PC-9 (cell line): ENCODE measurements around the gene MMP24. TPM values are rescaled to one million over a fixed set of nuclear protein-coding genes. Genes with fewer than 3 reads are reported as not detected.

Experiments
- BruUV-seq: library from RNA; stranded (reverse); fragments of 400-500 nt; replicated peaks from 2 replicates; lab custom pipeline; 2021; lab: Mats Ljungman, UMichigan
- CTCF ChIA-PET: fragments of 300-600 bp; sonication (Branson Sonifier 250); formaldehyde crosslinking; loops from one replicate; lab custom pipeline; 2022; ENCODE audit warnings: antibody characterized with exemption; lab: Charles Lee
- POLR2A ChIA-PET: fragments of 300-600 bp; sonication (Branson Sonifier 250); formaldehyde crosslinking; loops from one replicate; lab custom pipeline; 2022; ENCODE audit warnings: antibody characterized with exemption; ENCODE audit not compliant: unreplicated experiment; lab: Charles Lee
- DNase-seq, 2 experiments: peaks; one replicate each; pipeline versions ENCODE4 v3.0.0 to v3.0.0-alpha.2; 2015 to 2022; ENCODE audit warnings: mixed read lengths in 1 of 2
- H2AFZ ChIP-seq: fragments of 200-600 bp; sonication (generic); 2 replicates; pipeline ENCODE4 v1.8.1; 2017; ENCODE audit warnings: antibody characterized with exemption
- H3F3A ChIP-seq: fragments of 200-600 bp; sonication (generic); 2 replicates; pipeline ENCODE4 v1.8.1; 2017; ENCODE audit warnings: antibody characterized with exemption, mild to moderate bottlenecking, low read depth; ENCODE audit not compliant: insufficient read depth
- H3K27ac ChIP-seq: fragments of 200-600 bp; sonication (generic); 2 replicates; pipeline ENCODE4 v1.6.1; 2016; ENCODE audit warnings: mixed run types
- H3K27me3 ChIP-seq: fragments of 200-600 bp; sonication (generic); 2 replicates; pipeline ENCODE4 v1.6.1; 2016; ENCODE audit warnings: low read depth, mixed run types; ENCODE audit not compliant: insufficient read depth
- H3K36me3 ChIP-seq: fragments of 200-600 bp; sonication (generic); 2 replicates; pipeline ENCODE4 v1.6.1; 2016; ENCODE audit warnings: low read depth, mixed run types
- H3K4me1 ChIP-seq: fragments of 200-600 bp; sonication (generic); replicated peaks from 2 replicates; pipeline ENCODE4 v1.6.1; 2016; ENCODE audit warnings: mixed run types; ENCODE audit not compliant: insufficient read depth
- H3K4me2 ChIP-seq: fragments of 200-600 bp; sonication (generic); 2 replicates; pipeline ENCODE4 v1.6.1; 2017; ENCODE audit warnings: mixed run types
- H3K4me3 ChIP-seq: fragments of 200-600 bp; sonication (generic); 2 replicates; pipeline ENCODE4 v1.6.1; 2016; ENCODE audit warnings: mixed run types
- H3K79me2 ChIP-seq: fragments of 200-600 bp; sonication (generic); 2 replicates; pipeline ENCODE4 v1.6.1; 2017; ENCODE audit warnings: low read depth, mixed run types
- H3K9me2 ChIP-seq: fragments of 200-600 bp; sonication (generic); 2 replicates; pipeline ENCODE4 v1.8.1; 2017; ENCODE audit warnings: mild to moderate bottlenecking; ENCODE audit not compliant: insufficient read depth
- H3K9me3 ChIP-seq: fragments of 200-600 bp; sonication (generic); 2 replicates; pipeline ENCODE4 v1.8.1; 2016; ENCODE audit warnings: low read depth; ENCODE audit not compliant: insufficient read depth
- H4K20me1 ChIP-seq: fragments of 200-600 bp; sonication (generic); 2 replicates; pipeline ENCODE4 v1.8.1; 2017; ENCODE audit not compliant: insufficient read depth
- EZH2 ChIP-seq: fragments of 200-600 bp; sonication (generic); IDR thresholded peaks from 2 replicates; pipeline ENCODE4 v1.8.0; 2017; ENCODE audit warnings: antibody characterized with exemption, low read depth
- intact Hi-C: fragments of 100-400 bp; cut with micrococcal nuclease; formaldehyde crosslinking; loops from one replicate; pipeline ENCODE4 v1.10.0; 2022; ENCODE audit not compliant: unreplicated experiment
- total RNA-seq: library from RNA; stranded (reverse); gene quantifications from 2 replicates; pipeline ENCODE4 v1.2.3, GENCODE V29; 2021
- TF ChIP-seq, protein P1 (sequence below): fragments of 200-600 bp; sonication (generic); conservative IDR thresholded peaks from 2 replicates; pipeline ENCODE4 v1.6.1; 2017; ENCODE audit warnings: mixed run types, antibody characterized with exemption, mild to moderate bottlenecking, moderate library complexity

Gene MMP24
- total RNA-seq, 1 experiment from 2014 or later, result 0.48 TPM

DNA sequence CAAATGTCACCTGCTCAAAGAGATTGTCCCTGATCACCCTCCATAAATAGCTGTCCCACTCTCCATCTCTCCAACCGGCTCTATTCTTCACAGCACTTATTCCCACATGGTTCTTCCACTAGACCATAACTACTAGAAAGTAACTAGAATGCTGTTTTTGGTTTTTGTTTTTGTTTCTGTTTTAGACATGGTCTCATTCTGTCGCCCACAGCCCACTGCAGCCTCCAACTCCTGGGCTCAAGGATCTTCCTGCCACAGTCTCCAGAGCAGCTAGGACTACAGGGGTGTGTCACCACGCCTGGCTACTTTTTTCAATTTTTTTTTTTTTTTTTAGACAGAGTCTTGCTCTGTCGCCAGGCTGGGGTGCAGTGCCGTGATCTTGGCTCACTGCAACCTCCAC is 12.2 kb downstream of the MMP24 start:
- no peak for DNase-seq
- Histone ChIP-seq H3K9me2 (no peaks in the 10 kb centered on the region), H3K27me3 (no peaks in the 10 kb centered on the region), H2AFZ (no peak overlapping the region), H3K9me3 (no peaks in the 10 kb centered on the region), H3K36me3 (no peaks in the 10 kb centered on the region), H3K4me1 (no peaks in the 10 kb centered on the region), H3K79me2 (no peaks in the 10 kb centered on the region), H4K20me1 (no peaks in the 10 kb centered on the region), H3F3A (no peaks in the 10 kb centered on the region), H3K4me2 (no peak overlapping the region), H3K27ac (no peak overlapping the region), H3K4me3 (no peak overlapping the region)
- TF ChIP-seq EZH2, result no peak
- TF ChIP-seq, protein P1, sequence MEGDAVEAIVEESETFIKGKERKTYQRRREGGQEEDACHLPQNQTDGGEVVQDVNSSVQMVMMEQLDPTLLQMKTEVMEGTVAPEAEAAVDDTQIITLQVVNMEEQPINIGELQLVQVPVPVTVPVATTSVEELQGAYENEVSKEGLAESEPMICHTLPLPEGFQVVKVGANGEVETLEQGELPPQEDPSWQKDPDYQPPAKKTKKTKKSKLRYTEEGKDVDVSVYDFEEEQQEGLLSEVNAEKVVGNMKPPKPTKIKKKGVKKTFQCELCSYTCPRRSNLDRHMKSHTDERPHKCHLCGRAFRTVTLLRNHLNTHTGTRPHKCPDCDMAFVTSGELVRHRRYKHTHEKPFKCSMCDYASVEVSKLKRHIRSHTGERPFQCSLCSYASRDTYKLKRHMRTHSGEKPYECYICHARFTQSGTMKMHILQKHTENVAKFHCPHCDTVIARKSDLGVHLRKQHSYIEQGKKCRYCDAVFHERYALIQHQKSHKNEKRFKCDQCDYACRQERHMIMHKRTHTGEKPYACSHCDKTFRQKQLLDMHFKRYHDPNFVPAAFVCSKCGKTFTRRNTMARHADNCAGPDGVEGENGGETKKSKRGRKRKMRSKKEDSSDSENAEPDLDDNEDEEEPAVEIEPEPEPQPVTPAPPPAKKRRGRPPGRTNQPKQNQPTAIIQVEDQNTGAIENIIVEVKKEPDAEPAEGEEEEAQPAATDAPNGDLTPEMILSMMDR, result no peak
- BruUV-seq, result no TSS peak
- CTCF ChIA-PET, result no interaction called here
- intact Hi-C loops, result no loop called here
- POLR2A ChIA-PET, result interaction anchor here (0.7 kb wide), 1 partner anchor 1223 kb away, joined by 7 read pairs; no protein-coding TSS in a partner anchor

DNA sequence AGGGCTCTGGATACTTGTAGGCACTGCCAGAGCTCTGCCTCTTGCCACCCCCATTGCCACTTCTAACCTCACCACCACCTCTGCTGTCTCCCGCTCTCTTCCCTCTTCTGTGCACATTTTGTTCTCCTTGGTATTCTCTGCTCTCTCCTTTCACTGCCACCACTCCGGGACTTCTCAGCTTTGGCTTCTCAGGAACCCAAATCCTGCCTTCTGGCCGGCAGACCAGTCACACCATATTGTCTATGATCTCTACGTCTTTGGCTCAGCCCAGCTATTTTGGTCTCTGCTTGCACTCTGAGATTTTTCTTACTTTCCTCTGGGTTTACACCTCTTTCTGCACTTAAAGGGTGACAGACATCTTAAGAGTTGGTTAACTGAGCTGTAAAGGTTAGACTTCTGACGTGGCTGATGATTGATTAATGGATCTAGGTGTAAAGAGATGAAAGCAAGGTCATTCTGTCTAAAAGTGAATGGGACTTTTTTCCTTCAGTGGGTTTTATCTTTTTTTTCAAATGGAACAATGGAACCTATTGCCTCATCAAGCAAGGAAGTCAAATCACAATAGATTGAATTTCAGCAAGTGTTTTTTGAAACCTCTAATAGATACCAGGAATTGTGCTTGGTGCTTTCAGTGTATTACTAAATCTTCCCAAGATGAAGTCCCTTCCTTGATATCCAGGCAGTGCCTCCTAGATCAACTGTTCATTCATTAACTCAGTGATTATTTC is 13.8 kb downstream of the MMP24 start:
- DNase-seq, result no peak
- no peaks in the 10 kb centered on the region for H3K36me3 ChIP-seq
- TF ChIP-seq, protein P1, result no peak
- no peak for TF ChIP-seq EZH2
- intact Hi-C loops, result no loop called here
- BruUV-seq, result no TSS peak
- H3F3A ChIP-seq, result no peaks in the 10 kb centered on the region
- no peak overlapping the region for H3K27ac ChIP-seq
- ChIA-PET POLR2A (interaction anchor here (0.5 kb wide), 1 partner anchor 33 kb away, joined by 3 read pairs; no protein-coding TSS in a partner anchor), CTCF (interaction anchor here (0.5 kb wide), 1 partner anchor 144 kb away, joined by 4 read pairs; no protein-coding TSS in a partner anchor)
- no peak overlapping the region for H2AFZ ChIP-seq
- H3K9me2 ChIP-seq, result no peaks in the 10 kb centered on the region
- no peaks in the 10 kb centered on the region for H4K20me1 ChIP-seq
- H3K4me2 ChIP-seq, result no peak overlapping the region
- no peak overlapping the region for H3K4me3 ChIP-seq
- no peaks in the 10 kb centered on the region for H3K79me2 ChIP-seq
- no peaks in the 10 kb centered on the region for H3K9me3 ChIP-seq
- no peaks in the 10 kb centered on the region for H3K4me1 ChIP-seq
- no peaks in the 10 kb centered on the region for H3K27me3 ChIP-seq

DNA sequence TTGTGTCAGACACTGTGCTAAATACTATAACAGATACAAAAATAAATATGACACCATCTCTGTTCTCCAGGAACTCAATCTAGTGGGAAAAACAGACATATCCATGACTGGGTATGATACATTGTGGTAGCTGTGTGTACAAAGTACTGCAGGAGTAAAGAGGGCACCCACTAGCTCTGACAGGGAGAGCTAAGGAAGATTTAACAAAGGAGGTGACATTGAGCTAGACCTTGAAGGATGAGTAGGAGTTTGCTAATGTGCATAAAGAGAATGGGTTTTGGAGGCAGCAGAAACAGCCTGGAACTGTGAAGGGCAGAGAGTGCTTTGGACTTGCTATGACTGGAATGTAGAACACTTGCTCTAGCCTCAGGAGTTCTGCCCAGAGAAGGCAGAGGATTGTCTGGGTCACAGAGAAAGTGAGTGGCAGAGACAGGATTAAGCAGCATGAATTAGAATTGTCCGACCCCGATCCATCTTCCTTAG is 14.4 kb downstream of the MMP24 start:
- H3K27me3 ChIP-seq, result no peaks in the 10 kb centered on the region
- H3K36me3 ChIP-seq, result no peaks in the 10 kb centered on the region
- TF ChIP-seq EZH2, result no peak
- TF ChIP-seq, protein P1, result no peak
- no peaks in the 10 kb centered on the region for H4K20me1 ChIP-seq
- no peaks in the 10 kb centered on the region for H3K9me2 ChIP-seq
- no peaks in the 10 kb centered on the region for H3K79me2 ChIP-seq
- no peaks in the 10 kb centered on the region for H3F3A ChIP-seq
- no peak overlapping the region for H3K4me2 ChIP-seq
- no peak overlapping the region for H3K27ac ChIP-seq
- no peak overlapping the region for H2AFZ ChIP-seq
- ChIA-PET POLR2A (interaction anchor here (0.5 kb wide), 1 partner anchor 32 kb away, joined by 3 read pairs; no protein-coding TSS in a partner anchor), CTCF (interaction anchor here (1.0 kb wide), 1 partner anchor 198 kb away, joined by 11 read pairs; no protein-coding TSS in a partner anchor)
- H3K4me3 ChIP-seq, result no peak overlapping the region
- no peak for DNase-seq
- BruUV-seq, result no TSS peak
- H3K4me1 ChIP-seq, result no peaks in the 10 kb centered on the region
- no peaks in the 10 kb centered on the region for H3K9me3 ChIP-seq
- intact Hi-C loops, result no loop called here
